HG03064 (cell line): ENCODE measurements around the gene SLC4A7.
"Not testable (repeated sequence)": the region's sequence is repeated elsewhere in the genome, so short reads cannot be mapped to it uniquely, and the experiment has no call there.

Source experiments
- ATAC-seq: cut with Tn5 transposase; IDR thresholded peaks from one replicate; pipeline ENCODE4 v1.9.1; 2021; ENCODE audit warnings: low read depth; ENCODE audit not compliant: unreplicated experiment

The SLC4A7 gene

GRCh38 chr3:27488821-27489220, 4.6 kb upstream of the SLC4A7 start:
- no peak for ATAC-seq

- ATAC-seq, result no peak
Measured at GRCh38 chr3:27487383-27487782, 3.2 kb upstream of the SLC4A7 start.

- ATAC-seq, result no peak
Measured at GRCh38 chr3:27486336-27486735, 2.2 kb upstream of the SLC4A7 start.

GRCh38 chr3:27485866-27486265, 1.7 kb upstream of the SLC4A7 start:
- ATAC-seq, result no peak

- ATAC-seq, result peak; percentile 25
Measured at GRCh38 chr3:27483117-27484014, 818 bp downstream of the SLC4A7 start.

GRCh38 chr3:27479806-27480543, 4.2 kb downstream of the SLC4A7 start:
- no peak for ATAC-seq

- ATAC-seq, result no peak
Measured at GRCh38 chr3:27471923-27472550, 12.1 kb downstream of the SLC4A7 start.

- no peak for ATAC-seq
Measured at GRCh38 chr3:27468283-27468886, 15.8 kb downstream of the SLC4A7 start.

GRCh38 chr3:27467545-27467944, 16.6 kb downstream of the SLC4A7 start:
- peak; percentile 81 for ATAC-seq

GRCh38 chr3:27464646-27465045, 19.5 kb downstream of the SLC4A7 start:
- no peak for ATAC-seq

GRCh38 chr3:27462228-27462627, 22.0 kb downstream of the SLC4A7 start:
- ATAC-seq, result no peak

- ATAC-seq, result no peak
Measured at GRCh38 chr3:27458929-27459328, 25.3 kb downstream of the SLC4A7 start.

- no peak for ATAC-seq
Measured at GRCh38 chr3:27456554-27456953, 27.6 kb downstream of the SLC4A7 start.

- no peak for ATAC-seq
Measured at GRCh38 chr3:27454914-27455313, 29.3 kb downstream of the SLC4A7 start.

- no peak for ATAC-seq
Measured at GRCh38 chr3:27454461-27454860, 29.7 kb downstream of the SLC4A7 start.

GRCh38 chr3:27452368-27453090, 31.7 kb downstream of the SLC4A7 start:
- ATAC-seq, result no peak

- no peak for ATAC-seq
Measured at GRCh38 chr3:27451842-27452241, 32.3 kb downstream of the SLC4A7 start.

- ATAC-seq, result no peak
Measured at GRCh38 chr3:27451251-27451650, 32.9 kb downstream of the SLC4A7 start.

- no peak for ATAC-seq
Measured at GRCh38 chr3:27449530-27450150, 34.5 kb downstream of the SLC4A7 start.

- not testable (repeated sequence) for ATAC-seq
Measured at GRCh38 chr3:27442995-27443394, 41.2 kb downstream of the SLC4A7 start.
